CD4-positive, alpha-beta T cell treated with Interleukin-17A for 1 hour (primary cell): ENCODE results near the gene BGN.

Experiments used
- DNase-seq: peaks from one replicate; pipeline ENCODE4 v3.0.0-alpha.2; 2020

Gene BGN

DNA sequence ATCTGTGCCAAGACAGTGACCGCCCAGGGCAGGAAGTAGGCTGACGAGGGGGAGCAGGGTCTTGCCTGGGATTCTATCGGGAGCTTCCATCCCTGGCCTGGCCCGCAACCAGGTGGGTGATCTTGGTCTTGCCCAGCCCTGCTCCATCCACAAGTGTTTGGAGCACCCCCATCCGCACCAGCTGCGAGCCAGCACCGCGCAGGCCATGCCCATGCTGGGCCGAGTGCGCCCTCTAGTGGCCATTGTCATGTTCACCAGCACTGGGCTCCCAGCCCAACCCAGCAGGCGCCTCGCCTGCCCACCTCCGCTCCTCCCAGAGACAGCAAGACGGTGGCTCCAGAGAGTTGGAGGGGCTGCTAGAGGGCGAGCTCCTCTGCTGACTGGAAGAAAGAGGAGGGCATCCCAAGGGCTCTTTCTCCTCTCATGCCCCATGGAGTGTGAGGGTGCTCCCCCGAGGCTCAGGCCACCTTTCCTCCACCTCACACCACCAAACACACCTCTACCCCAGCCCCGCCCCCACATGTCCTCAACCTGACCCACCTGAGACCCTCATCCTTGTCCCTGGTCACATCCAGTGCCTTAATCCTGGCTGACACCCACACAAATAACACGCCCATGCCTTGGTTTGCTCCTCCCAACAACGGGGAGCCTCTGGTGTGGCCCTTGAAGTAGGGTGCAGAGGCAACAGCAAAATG lies 12.9 kb downstream of the BGN start:
- peak; percentile 82 for DNase-seq

- no peak for DNase-seq
These were observed 14.8 kb downstream of the BGN start for GRCh38 chrX:153509592-153509991.

DNA sequence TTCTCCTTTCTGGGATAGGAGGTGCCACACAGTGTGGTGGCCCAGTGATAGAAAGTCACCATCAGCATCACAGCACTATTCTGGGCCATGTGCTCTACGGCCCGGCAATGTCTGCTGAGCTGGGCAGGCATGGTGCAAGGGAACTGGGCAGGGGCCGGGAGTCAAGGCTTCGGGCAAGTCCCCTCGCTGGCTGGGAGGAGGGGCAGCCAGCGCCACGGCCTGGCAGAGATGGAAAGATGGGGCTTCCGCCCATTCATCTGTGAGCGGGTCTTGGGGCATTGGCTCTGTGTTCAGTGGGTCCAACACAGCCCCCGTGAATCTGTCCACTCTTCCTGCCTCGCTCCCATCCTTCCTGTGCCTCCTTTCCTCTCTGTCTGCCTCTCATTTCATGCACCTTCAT lies 15.6 kb downstream of the BGN start:
- no peak for DNase-seq

DNA sequence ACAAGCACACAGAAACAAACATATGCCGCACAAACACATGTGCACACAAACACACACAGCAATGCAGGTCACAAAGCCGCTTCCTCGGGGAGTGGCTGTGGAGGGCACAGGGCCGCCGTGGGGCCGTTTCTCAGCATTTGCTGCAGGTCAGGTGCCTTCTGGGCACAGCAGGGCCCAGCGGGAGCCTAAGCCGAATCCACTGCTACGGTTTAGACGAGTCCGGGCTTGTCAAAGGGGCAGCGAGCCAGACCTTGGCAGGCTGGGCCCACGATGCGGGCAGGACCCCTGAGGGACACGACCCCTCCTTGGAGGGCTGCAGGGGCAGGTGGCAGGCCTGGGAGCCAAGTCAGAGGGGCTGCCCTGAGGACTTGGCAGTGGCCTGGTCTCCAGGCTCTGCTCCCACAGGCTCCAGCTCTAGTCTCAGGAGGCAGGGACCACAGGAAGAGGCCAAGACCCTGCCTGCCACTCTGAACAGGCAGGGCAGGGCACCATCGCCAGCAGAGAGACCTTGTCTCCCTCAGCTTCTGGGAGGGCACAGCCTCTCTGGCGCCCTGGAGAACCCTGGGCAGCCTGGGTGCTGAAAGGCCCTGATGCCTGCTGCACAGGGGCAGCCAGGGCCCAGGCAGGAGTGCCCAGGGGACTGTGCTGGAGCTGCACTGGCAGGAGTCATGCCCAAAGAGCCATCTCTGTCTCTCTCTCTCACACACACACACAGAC lies 17.2 kb downstream of the BGN start:
- DNase-seq = no peak

GRCh38 chrX:153512501-153512893 lies 17.7 kb downstream of the BGN start:
- no peak for DNase-seq

GRCh38 chrX:153513265-153513664 lies 18.5 kb downstream of the BGN start:
- DNase-seq = no peak

DNA sequence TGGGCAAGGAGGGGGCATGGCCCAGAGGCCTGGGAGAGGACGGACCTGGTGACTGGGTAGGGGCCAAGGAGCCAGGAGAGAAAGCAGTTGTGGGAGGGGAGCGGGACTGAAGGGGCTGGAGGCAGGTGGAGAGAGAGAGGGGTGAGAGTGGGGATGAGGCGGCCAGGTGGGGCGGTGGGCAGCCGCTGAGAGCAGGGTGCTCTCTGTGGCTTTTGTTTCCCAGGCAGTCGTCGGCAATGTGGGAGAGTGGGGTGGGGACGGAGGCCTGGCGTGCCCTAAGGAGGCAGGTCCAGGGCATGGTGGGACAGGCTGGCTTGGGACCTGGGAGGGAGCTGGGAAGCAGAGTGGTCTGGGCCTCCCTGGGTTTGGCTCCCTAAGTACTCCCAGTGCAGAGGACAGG lies 19.5 kb downstream of the BGN start:
- DNase-seq = no peak

- no peak for DNase-seq
These were observed 20.7 kb downstream of the BGN start for GRCh38 chrX:153515435-153515834.

GRCh38 chrX:153516073-153516472 lies 21.3 kb downstream of the BGN start:
- DNase-seq = no peak

DNA sequence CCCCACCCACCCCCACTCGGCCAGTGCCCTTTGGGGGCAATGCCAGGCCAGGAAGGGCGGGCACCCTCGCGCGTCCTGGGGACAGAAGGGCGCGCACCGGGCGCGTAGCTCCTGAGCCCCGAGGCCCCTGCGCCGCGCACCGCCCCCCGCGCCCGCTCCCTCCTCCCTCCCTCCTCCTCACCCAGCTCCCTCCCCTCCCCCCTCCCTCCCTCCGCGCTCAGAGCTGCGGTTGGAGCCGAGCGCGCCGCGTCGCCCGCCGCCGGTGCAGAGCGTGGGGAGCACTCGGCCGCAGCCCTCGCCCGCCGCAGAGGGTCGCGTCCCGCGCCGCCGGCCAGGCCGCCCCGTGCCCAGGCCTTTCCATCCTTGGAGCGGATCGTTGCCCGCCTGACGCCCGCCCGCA lies 22.6 kb downstream of the BGN start, which contains the start of gene ATP2B3:
Gene ATP2B3, plus strand, starts transcription at position 220 of the 400 bp plus-strand sequence. CDS start 18,606 bp downstream, outside the sequence.
- DNase-seq = no peak

- no peak for DNase-seq
These were observed 23.4 kb downstream of the BGN start for GRCh38 chrX:153517946-153518834.

- no peak for DNase-seq
These were observed 24.9 kb downstream of the BGN start for GRCh38 chrX:153519569-153520286.

DNA sequence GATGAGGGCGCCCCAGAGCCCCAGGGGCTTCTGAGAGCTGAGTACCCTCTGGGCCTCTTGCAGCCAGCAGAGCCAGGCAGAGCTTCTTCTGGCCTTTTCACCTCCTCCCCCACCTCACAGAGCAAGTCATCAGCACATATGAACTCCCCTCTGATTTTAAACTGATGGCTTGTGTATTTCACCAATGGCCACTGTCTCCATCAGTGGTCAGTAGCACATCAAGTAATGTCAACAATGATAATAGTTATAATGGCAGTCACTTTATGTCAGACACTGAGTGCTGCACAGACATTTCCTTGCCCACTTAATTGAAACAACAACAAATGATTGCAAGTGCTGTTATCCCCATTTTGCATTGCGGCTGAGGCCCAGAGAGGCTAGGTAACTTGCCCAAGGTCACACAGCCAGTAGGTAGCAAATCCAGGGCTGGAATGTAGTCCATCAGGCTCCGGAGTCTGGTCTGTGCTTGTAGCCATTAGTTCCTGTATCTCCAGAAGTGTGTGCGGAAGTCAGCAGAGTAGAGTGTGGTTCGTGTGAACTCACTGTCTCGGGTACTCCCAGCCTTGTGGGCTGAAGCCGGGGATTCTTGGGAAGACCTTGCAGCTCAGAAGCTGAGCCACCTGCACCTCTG lies 25.6 kb downstream of the BGN start:
- no peak for DNase-seq

- no peak for DNase-seq
These were observed 26.3 kb downstream of the BGN start for GRCh38 chrX:153521034-153521433.

GRCh38 chrX:153522259-153522658 lies 27.5 kb downstream of the BGN start:
- DNase-seq = no peak

GRCh38 chrX:153523269-153523668 lies 28.5 kb downstream of the BGN start:
- DNase-seq = no peak

- DNase-seq = no peak
These were observed 29.5 kb downstream of the BGN start for GRCh38 chrX:153524234-153524633.

- no peak for DNase-seq
These were observed 30.7 kb downstream of the BGN start for GRCh38 chrX:153525451-153525850.

DNA sequence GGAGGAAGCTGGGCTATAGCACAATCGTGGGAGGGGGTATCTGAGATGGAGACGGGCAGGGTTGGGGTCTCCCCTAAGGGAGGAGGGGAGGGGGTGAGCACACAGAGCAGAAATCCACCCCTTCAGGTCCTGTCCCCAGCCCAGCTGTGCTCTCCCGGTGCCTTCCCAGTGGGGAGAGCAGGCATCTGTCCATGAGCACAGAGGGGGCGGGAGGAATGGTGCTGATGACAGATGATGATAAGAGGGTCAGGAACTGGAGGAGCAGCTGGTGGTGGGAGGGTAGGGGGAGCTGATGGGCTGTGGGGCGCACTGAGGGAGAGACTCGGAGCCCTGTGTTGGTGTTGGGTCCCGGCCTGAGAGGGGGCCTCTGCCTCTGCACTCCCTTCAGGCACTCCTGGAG lies 31.3 kb downstream of the BGN start:
- no peak for DNase-seq

GRCh38 chrX:153526801-153527200 lies 32.0 kb downstream of the BGN start:
- DNase-seq = no peak

DNA sequence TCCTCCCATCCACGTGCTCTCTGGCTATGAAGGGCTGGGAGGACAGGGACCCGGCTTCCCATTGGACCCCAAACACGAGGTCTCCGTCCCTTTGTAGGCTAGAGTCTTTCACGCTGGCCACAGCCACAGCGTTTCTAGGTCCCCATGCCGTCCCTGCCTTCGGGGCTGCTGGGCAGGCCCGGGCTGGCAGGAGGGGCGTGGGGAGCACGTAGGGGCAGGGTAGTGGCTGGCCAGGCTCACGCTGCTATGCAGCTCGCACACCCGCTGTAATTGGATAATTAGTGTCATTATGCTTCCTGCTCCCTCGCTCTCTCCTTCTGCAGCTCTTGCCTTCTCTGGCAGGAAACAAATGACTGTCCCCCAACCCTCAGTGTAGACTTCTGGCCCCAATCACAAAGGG lies 32.4 kb downstream of the BGN start:
- DNase-seq = no peak

DNA sequence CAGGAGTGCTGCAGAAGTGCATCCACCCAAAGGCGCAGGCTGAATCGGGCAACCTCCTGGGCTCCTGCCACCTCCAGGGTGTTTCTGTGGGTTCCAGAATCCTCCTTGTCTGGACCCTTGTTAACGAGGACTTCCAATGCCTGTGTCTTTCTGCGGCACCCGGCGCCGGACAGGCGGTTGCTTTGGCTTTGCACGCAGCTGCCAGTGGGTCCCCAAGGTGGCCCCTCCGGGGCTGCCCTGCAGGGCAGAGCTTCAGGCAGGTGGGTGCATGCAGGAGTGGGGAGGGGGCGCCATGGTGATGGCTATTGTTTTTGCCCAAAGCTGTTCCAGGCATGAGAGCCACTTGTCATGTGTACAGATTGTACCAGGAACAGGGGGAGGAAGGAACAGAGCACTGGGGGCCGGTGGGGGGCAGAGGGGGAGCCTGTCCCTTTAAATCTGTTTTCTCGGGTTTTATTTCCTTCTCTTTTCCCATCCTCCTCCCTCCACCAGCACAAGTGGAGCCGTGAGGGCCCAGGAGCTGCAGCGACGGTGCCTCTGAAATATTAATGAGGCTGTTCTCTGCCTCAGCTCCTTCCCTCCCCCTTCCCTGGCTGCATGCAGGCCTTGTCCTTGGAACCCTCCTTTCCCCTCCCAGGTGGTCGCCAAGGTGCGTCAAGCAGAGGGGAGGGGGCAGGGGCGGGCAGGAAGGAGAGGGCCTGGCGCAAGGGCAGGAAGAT lies 35.8 kb downstream of the BGN start:
- no peak for DNase-seq
